ENCODE results near the gene MORN3.
"Not testable (repeated sequence)": the region's sequence is repeated elsewhere in the genome, so short reads cannot be mapped to it uniquely, and the experiment has no call there.

MORN3 gene

DNA sequence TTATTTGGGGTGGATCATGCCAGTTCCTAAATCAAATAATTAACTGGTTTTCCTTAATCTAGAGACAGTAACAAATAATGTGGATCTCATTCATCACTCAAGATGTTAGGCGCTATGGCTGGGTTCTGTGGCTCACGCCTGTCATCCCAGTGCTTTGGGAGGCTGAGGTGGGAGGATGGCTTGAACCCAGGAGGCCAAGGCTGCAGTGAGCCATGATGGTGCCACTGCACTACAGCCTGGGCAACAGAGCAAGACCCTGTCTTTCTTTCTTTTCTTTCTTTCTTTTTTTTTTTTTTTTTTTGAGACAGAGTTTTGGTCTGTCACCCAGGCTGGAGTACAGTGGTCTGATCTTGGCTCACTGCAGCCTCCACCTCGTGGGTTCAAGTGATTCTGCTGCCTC is 23.3 kb upstream of the MORN3 start:
- not testable (repeated sequence) for DNase-seq (ENCODE audit: low read depth)

DNA sequence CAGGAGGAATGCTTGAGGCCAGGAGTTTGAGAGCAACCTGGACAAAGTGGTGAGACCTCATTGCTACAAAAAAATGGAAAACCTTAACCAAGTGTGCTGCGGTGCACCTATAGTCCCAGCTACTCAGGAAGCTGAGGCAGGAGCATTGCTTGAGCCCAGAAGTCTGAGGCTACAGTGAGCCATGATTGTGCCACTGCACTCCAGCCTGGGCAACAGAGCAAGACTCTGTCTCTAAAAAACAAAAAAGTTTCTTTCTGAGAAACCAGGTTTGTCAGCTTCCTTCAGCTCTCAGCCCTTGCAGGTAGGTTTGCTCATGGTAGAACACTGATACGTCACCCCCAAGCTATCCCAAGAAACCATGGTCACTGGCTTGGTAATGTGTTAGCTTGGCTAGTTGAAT is 20.0 kb upstream of the MORN3 start:
- no peak for DNase-seq (ENCODE audit: low read depth)

DNA sequence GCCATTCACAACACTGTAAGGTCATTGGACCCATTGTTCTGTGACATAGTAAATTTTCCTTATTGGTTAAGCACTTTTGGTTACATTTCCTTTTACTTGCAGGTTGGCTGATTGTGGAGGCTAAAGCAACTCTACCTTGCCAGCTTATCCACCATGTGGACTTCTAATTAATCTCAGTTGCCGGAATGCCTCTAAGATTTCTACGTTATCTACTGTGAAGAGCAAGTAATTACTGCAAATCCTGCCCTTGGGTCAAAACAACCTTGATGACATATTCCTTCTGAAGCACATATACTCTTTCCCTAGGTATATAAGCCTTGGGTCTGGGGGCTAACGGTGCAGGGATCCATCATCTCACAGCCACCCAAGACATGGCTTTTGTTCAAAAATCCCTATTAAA is 19.5 kb upstream of the MORN3 start:
- DNase-seq (ENCODE audit: low read depth) = no peak

DNA sequence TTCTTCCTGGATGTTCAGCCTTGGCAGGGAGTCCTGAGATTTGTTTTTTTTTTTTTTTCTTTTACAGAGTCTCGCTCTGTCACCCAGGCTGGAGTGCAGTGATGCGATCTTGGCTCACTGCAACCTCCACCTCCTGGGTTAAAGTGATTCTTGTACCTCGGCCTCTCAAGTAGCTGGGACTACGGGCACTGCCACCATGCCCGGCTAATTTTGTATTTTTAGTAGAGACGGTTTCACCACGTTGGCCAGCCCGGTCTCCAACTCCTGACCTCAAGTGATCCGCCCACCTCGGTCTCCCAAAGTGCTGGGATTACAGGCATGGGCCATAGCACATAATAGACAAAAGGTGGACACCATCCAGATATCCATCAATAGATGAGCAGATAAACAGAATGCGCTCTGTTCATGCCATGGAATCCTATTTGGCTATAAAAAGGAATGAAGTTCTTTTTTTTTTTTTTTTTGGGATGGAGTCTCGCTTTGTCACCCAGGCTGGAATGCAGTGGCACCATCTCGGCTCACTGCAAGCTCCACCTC is 10.3 kb upstream of the MORN3 start:
- not testable (repeated sequence) for DNase-seq (ENCODE audit: low read depth)

DNA sequence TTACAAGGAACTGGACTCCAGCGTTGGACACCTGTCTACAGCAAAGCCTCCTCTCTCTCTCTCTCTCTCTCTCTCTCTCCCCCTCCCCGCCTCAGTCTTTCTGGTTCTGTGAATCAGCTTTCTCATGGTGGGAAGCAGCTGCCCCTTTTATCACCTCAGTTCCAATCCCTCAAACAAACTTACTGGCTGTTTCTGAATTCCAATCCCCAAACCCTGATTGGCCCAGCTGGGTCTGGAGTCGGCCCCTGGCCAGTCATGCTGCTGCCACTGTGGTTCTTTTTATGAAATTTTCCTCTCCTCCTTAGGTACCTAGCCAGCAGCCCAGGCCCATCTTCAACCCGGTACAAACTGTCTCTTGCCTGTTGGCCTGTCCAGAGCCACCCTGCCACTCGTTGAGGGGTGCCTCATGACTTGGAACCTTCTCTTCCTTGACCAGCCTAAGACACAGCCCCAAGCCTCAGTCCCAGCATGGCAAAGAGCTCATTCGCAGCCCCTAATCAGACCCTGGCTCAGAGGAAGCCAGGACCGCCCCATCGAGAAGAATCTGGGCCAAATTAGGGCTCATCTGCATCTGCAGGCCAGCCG is 9.4 kb upstream of the MORN3 start:
- no peak for DNase-seq (ENCODE audit: low read depth)

DNA sequence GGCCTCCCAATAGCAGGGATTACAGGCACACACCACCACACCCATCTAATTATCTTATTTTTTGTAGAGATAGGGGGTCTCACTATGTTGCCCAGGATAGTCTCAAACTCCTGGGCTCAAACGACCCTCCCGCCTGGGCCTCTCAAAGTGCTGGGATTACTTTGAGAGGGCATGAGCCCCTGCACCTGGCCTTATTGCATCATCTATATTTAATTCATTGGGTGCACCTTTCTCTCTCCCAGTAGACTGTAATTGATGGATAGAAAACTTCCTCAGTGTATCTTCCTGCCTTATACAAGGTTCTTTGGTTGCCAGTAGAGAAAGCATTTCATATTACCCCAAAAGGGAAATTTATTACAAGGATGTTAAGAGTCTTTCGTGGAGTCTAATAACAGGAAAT is 8.9 kb upstream of the MORN3 start:
- no peak for DNase-seq (ENCODE audit: low read depth)

DNA sequence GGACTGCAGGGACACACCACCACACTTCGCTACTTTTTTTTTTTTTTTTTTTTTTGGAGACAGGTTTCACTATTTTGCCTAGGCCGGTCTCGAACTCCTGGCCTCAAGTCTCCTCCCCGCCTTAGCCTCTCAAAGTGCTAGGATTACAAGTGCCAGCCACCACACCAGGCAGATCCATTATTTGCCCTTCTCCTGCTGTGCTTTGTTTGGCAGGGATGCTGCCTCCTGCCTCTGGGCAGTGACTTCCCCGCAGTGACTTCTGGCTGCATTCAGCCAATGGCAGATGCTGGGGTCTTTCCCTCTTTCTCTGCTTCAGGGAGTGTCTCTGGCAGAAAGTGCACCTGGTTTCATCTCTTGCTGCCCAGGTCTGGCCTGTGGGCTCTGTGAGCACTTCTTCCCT is 6.7 kb upstream of the MORN3 start:
- DNase-seq (ENCODE audit: low read depth) = no peak

DNA sequence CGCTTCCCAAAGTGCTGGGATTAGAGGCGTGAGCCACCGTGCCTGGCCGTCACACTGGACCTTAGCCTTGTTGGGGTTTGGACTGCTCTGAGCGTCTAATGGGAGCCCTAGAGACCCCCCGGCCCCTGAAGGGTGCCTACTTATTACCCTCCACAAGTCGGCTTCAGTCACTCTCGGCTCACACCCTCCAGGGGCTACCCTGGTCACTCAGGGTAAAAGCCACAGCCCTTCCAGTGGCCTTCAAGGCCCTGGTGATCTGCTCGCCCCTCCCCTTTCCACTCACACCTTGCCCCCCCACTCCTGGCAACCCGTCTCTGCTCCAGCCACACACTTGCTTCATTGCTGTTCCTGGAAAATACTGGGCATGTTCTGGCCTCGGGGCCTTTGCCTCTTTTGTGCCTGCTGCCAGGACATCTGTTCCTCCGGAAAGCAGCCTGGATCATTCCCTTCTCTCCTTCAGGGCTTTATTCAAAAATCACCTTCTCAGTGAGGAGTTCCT is 3.6 kb upstream of the MORN3 start:
- no peak for DNase-seq (ENCODE audit: low read depth)

DNA sequence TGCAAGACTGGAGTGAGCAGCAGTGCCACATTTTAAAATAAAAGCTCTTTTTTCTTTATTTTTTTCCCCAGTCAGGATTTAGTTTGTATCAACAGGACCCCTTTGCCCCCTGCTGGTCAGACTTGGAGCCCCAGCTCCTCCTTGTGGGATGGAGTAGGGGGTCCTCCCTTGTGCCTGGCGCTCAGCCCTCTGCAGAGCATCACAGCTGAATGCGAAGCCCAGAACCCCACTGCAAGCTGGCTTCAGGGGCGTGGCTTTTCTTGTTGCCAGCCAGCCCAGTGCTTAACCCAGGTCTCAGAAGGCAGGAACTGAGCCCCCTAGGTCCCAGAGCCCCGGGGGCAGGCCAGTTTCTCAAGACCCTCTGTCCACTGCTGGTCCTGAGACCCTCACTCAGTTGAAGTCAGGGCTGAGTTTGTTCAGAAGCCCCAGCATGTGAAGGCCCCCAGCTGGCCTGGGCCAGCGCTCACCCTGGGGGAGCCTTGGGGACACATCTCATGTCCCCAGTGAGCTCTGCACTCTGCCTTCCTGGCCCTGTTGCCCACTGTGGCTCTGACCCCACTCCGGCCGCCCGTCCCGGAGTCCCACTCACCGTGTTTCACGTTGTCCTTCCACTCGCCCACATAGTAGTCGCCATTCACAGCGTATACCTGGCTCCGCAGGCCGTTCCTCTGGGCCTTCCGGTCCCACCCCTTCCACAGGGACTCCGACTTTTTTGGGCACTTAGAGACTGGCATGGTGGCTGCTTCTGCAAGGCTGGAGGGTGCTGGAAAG is 519 bp downstream of the MORN3 start:
- no peak for DNase-seq (ENCODE audit: low read depth)

DNA sequence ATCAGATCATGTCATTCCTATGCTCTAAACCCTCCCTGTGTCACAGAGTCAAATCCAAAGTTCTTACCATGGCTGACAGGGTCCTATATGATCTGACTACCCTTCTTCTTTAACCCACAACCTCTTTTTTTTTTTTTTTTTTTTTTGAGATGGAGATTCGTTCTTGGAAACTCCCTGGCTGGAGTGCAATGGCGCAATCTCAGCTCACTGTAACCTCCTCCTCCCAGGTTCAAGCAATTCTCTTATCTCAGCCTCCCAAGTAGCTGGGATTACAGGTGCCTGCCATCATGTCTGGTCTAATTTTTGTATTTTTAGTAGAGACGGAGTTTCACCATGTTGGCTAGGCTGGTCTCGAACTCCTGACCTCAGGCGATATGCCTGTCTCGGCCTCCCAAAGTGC is 2.6 kb downstream of the MORN3 start:
- not testable (repeated sequence) for DNase-seq (ENCODE audit: low read depth)

DNA sequence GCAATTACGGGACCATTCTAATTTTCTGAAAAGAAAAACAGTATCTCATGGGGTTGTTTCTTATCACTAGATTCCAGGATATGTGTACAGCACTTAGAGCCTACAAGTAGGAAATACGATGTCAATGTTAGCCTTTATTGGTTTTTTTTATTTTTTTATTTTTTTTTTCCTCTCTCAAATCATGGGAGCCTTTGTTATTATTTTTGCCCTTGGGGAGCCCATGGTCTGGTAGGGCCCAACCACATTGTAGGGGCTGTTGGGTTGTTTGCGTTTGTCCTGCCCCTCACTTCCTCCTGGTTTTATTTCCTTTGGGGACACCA is 5.9 kb downstream of the MORN3 start:
- no peak for DNase-seq (ENCODE audit: low read depth)

DNA sequence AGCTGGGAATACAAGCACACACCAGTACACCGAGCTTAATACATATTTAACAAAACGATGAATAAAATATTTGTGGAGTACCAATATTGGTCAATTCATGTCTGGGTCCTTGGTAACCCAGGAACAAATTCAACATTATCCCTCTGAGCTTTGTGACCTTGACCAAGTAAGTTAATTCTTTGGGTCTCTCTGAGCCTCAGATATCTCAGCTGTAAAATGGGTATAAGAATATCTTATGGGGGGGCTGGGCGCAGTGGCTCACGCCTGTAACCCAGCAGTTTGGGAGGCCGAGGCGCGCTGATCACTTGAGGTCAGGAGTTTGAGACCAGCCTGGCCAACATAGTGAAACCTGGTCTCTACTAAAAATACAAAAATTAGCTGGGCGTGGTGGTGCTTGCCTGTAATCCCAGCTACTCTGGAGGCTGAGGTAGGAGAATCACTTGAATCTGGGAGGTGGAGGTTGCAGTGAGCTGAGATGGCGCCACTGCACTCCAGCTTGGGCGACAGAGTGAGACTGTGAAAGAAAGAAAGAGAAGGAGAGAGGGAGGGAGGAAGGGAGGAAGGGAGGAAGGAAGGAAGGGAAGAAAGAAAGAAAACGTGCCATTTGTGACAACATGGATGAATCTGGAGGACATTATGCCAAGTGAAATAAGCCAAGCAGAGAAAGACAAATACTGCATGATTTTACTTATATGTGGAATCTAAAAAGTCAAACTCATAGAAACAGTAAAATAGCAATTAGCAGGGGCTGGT is 7.9 kb downstream of the MORN3 start:
- DNase-seq (ENCODE audit: low read depth) = not testable (repeated sequence)

DNA sequence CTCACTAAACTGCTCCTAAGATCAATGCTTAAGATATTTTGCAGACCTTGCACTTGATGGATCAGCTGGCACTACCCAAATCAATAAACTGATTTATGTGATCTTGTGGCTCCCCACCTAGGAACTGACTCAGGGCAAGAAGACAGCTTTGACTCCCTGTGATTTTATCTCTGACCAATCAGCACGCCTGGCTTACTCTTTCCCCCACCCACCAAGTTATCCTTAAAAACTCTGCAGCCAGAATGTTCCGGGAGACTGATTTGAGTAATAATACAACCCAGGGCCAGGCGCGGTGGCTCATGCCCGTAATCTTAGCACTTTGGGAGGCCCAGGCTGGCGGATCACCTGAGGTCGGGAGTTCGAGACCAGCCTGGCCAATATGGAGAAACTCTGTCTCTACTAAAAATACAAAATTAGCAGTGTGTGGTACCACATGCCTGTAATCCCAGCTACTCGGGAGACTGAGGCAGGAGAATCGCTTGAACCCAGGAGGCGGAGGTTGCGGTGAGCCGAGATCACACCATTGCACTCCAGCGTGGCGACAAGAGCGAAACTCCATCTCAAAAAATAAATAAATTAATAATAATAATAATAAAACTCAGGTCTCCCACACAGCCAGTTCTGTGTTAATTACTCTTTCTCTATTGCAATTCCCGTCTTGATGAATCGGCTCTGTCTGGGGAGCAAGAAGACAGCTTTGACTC is 12.0 kb downstream of the MORN3 start:
- no peak for DNase-seq (ENCODE audit: low read depth)

DNA sequence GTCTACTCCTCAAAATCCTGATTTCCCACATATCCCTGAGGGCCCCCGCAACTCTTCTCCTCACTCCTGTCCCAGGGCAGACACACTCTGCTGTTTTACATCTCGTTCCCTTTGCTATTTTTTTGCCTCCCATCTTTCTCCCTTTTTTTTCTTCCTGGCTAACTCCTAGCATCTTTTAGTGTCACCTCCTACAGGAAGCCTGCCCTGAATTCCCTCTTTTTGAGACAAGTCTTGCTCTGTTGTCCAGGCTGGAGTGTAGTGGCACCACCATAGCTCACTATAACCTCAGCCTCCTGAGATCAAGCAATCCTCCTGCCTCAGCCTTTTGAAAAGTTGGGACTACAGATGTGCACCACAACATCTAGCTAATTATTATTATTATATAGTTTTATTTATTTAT is 13.3 kb downstream of the MORN3 start:
- no peak for DNase-seq (ENCODE audit: low read depth)

DNA sequence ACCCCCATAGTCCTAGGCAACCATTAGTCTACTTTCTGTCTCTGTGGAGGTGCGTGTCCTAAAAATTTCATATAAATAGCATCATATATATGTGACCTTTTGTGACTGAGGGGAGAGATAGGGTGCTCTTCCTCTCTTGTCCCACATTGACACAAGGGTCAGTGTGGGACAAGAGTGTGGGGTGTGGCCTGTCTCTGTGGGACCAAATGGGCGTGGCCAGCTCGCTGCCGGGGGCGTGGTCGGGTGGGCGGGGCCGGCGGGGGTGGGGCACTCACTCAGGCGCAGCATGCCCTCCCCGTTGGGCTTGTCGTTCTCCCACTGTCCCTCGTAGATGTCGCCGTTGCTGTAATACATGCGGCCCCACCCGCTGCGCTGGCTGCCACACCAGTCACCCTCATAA is 15.5 kb downstream of the MORN3 start:
- DNase-seq (ENCODE audit: low read depth) = no peak

DNA sequence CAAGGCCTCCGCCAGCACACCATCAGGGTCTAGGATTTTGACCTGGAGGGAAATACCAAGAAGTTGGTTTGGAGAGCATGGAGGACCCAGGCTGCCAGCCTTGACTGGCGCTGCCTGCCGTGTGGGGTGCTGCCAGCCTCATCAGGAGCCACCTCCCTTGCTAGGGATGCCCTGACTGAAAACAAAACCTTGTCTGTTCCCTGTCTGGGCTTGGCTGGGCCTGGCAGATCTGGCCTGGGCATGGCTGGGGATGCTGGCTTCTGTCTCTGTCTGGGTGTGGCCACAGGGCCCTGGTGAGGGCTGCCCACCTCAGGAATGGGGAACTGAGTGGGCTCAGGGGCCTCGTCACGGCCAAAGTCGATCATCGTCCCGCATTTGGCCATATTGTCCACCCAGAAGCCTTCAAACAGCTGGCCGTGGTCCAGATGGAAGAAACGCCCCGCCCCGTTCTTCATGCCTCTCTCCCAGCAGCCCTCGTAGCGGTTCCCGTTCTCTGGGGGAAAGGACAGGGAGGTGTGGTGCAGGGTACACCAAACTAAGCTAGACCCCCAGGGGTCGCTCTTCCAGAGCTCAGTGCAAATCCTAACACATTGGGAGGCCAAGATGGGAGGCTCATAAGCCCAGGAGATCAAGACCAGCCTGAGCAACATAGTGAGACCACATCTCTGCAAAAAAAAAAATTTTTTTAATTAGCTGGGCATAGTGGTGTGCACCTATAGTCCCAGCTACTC is 16.5 kb downstream of the MORN3 start:
- DNase-seq (ENCODE audit: low read depth) = no peak

DNA sequence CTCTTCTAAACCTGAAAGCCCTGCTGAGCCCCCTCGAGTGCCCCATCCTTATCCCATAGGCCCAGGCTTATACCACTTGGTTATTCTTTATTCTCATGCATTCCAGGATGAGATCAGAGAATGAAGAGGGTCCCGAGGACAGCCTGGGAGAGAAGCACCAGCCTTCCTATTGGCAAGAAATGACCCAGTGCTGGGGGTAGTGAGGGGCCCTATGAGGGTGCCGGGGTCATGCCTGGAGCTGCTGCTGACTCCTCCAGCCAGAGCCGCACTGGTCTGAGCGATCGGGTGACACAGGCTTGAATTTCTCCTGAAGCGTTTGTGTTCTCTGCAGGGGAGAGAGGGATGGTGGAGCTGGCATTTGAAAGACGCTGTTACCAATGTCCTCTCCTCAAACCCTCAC is 18.1 kb downstream of the MORN3 start:
- no peak for DNase-seq (ENCODE audit: low read depth)

DNA sequence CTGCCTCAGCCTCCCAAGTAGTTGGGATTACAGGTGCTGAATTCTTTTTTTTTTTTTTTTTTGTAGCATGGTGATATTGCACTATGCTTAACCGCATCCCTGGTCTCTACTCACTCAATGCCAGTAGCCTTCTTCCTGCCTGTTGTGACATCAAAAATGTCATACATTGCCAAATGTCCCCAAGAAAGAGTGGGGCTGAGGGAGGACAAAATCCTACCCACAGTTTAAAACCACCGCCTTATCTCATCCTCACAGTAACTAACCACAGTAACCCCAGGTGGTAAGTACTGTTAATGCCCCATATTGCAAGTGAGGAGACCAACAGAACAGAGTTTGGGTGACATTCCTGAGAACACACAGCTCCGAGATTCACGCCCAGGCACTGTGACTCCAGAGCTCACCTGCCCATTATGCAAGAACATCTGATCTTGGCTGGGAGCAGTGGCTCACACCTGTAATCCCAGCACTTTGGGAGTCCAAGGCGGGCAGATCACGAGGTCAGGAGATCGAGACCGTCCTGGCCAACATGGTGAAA is 19.6 kb downstream of the MORN3 start:
- DNase-seq (ENCODE audit: low read depth) = no peak

DNA sequence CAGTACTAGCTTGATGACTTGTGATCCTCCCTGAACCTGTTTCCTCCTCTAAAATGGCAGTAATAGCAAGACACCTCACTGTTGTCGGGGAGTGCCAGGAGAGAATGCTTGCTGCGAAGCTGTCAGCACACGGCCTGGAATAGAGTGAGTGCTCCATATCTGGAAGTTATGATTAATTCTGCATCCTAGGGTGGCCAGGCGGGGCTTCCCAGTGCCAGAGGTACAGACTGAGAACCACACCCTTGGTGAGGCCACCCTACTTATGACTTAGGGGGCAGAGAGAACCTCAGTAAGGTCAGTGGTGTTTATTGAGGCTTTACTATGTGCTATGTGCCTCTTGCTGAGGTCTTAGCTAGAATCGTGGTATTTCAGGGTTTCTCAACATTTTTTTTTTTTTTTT is 20.1 kb downstream of the MORN3 start:
- no peak for DNase-seq (ENCODE audit: low read depth)

DNA sequence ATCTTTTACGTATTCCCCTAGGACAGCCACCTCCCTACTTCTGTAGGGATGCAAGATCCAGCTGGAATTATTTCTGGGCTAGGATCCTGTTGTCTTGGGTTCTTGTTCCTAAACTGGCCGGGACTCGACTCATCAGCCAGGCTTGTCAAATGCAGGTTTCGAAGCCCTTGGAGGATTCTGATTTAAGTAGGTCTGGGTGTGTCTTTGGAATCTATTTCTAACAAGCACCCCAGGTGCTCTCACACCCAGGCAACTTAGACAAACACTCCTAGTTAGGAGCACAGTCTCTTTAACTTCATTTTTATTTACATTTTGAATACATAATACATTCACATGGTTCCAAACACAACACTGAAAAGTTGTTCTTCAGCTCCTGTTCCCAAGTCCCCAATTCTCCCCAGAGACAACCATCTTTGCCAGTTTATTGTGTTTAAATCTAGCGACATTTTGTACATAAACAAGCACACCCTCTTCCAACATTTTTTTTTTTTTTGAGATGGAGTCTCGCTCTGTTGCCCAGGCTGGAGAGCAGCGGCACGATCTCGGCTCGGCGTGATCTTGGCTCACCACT is 20.9 kb downstream of the MORN3 start:
- DNase-seq (ENCODE audit: low read depth) = no peak

DNA sequence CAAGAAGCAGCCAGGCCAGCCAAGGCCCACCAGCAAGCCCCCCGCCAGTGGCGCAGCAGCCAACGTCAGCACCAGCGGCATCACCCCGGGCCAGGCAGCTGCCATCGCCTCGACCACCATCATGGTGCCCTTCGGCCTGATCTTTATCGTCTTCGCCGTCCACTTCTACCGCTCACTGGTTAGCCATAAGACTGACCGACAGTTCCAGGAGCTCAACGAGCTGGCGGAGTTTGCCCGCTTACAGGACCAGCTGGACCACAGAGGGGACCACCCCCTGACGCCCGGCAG is 28.2 kb downstream of the MORN3 start:
- DNase-seq (ENCODE audit: low read depth) = no peak
